Activated CD4-positive, CD25-positive, alpha-beta regulatory T cell treated with anti-CD3 and anti-CD28 coated beads, Interleukin-2, amount 50 U/mL, for 16 hours (primary cell): Measurements from ENCODE around the gene PTPRC.

Experiments
- DNase-seq: peaks from one replicate; pipeline ENCODE4 v3.0.0-alpha.2; 2020; ENCODE audit warnings: low read depth, low spot score

Gene PTPRC

DNA sequence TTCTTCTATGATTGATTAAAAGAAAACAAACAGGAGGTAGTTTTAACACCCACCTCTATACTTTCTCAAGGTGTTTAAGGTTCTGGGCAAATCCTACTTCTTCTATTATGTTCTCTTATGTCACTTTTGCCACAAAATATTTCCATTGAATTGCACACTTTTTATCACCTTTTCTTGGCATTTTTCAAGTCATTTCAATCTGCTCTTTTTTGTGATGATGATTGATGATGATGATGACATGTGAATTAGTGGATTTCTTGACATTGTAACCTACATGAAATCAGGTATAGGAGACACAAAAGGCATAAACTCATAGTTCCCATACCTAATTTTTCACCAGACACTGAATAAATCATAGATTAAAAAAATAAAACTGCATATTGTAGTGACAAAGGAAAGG is 4.1 kb downstream of the PTPRC start:
- no peak for DNase-seq

DNA sequence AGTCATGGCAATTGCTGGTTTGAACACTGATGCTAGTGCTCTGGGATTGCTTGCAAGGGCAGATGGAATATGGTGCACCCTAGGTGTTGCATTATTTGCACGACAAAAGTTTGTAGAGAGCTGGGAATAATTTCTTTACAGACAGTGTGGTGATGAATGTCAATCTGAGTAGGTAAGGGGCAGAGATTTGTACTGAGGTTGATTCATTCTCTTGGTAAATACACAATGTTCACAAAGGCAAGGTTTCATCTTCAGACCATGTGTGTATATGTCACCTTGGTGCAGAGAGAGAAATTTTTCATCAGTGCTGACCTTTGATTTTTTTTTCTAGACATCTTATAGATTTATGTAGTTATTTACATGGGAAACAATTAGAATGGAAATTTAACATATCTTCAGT is 5.0 kb downstream of the PTPRC start:
- DNase-seq: no peak

DNA sequence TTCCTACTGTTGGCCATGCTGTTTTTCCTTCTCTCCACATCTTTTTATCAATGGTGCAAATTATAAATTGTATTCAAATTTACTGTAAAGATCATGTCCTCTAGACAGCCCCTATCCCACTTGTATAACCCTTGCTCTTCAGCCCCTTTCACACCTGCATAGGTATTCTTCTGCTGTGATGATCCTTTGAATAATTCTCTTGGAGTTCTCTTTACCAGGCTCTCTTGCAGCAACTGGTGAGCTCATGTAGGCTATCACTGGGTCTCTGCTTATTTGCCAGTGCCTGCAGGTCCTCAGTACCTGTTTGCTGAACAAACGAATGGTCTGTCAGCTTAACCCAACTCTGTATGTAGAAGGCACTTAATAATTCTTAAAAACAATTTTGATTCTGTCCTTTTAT is 8.2 kb downstream of the PTPRC start:
- DNase-seq: no peak

DNA sequence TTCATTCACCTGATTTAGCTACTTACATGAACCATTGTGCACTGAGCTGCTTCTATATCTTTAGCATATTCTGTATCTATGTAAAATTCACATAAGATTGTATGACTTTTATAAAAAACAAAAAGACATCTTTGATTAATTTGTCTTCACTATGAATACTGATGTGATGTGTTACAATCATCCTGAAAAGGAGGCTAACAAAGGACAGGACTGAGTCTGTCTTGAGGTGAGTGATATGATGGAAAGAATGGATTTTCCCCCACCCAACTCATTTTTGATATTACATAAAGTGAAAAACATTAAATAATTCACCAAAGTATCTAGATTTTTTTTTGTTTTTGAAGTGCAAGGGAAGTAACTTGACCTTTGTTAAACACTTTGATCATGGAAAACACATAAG is 9.8 kb downstream of the PTPRC start:
- no peak for DNase-seq

DNA sequence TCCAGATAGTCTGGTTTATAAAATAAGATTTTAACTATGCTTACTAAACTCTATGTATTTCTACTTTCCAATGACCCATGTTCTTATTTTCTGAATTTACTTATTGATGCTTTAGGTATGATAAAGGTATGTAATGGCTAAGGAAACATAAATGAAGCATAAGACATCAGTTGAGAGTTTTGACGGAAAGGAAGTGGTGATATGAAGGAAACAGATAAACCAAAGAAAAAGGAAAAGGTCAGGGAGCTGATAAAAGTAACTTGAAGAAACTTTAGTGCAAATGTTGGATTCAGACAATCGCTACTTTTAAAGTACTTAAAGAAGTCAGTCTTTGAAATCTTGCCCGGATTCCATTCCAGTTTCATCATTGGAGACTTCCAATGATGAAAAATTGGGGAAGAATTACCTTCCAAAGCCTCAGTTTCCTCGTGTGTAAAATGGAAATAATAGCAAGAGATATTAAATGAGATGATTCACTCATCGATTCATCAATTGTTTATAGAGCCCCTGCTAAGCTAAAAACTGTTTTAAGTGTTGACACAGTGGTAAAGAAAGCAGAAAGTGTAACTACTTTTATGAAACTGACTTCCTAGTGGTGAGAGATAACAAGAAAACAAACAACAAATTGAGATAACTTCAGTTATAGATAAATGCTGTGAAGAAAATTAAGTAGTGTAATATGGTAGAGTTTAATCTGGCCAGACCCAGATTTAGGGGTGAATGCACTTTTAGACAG is 10.6 kb downstream of the PTPRC start:
- DNase-seq: no peak

DNA sequence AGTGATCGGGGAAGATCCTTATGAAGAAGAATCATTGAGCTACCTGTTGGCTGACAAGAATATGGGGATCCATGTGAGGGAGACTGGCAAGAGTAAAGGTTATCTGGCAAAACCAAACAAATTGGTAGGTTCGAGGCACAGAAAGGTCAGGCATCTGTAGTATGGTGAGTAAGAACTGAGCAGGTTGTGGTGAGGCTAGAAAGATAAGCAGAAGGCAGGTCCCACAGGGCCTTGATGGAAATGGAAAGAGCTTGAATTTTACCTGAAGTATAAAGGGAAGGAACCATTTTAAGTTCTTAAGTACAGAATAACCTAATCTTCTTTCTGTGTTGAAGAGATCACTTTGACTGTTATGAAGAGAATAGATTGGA is 11.1 kb downstream of the PTPRC start:
- DNase-seq: no peak

DNA sequence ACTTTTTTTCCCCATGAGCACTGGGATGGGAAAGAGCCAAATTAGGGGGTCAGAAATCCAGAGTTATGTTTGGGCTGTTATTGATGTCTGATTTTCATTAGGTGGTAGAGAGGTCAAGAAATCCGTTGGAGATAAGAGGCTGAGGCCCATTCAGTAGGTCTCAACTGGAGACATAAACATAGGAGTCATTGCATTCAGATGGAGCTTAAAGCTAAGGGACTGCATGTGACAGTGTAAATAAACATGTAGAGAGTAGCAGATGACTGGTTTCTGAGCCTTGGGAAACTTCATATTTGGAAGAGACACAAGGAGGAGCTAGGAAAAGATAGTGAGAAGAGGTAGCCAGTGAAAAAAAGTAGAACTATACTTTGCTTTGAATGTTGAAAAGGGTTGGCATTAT is 11.7 kb downstream of the PTPRC start:
- DNase-seq: no peak

DNA sequence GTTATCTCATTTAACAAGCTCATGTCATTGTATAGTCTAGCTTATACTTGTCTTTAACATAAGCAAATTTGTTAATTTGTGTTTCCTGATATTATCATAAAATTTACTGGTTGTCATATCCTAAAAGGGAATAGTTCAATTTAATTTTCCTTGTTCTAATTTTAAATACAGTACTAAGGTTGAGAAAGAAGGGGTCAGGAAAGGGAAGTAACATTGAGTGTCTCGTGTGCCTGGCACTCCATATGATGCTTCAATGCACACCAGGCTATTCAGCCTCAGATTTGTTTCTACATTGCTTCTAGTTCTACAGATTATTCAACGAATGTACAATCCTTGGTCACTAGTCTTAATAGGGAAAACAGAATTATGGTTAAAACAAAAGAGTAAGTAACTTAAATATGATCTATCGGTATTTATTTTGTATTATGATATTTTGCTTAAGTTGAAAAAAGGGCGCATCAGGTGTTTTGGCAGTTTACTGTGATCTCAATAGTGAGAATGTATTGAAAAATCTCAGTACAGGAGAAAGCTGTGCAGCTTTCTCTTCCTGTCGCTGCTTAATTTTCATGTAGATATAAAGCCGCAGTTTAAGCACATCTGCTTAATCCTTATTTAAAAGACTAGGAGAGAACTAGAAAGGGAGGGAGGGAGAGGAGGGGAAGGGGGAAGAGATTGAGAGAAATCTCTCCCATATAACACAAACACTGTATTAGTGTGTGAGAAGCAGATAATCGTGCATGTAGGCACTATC is 13.0 kb downstream of the PTPRC start:
- DNase-seq: no peak

DNA sequence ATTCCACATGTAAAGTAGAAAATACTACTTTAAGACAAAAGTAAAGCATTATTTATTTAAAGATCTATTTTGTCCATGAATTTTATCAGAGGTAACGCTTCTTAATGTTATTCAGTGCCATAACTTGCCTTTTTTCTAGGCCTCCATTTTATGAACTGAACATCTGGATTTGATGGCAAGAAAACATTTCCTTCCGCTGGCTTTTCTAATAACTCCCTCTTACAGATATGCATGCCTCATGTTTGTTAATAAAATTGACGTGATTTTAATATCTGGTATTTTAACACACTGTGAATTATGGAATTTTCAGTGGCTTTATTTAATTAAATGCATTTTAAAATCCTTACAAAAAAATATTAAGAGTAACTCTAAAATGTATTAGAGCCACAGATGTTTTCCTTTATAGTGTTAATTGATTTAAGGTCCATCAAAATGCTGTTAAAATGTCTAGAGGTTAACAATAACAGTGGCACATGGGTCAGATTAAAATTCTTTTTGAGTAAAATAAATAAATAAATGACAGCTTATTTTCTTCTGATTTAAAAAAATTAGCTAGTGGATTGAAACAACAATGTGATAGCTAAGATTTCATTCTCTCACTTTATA is 15.1 kb downstream of the PTPRC start:
- no peak for DNase-seq

DNA sequence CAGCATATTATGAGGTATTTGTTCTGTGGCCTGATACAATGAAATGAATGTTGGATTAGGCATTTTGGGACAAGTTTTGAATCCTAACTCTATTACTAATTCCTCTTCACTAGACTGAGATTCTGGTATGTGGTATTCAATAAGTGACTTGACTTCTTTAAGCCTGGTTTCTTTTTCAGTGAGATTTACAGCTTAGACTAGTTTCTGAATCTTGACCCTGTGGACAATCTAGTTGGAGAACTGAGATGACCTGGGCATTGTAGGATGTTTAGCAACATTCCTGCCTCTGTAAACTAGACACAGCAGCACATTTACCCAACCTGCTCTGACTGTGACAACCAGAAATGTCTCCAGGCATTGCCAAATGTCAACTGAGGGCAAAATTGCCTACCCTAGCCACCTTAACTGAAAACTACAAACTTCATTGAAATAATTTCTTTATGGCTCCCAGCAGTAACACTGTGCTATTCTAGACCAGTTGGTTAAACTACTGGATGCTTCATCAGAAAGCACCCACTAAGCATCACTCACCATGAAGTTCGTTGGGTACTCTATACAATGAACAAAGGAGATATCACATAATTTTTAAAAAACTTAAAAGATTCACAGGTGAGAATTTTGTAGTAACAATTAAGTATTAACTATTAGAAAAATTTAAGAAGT is 16.8 kb downstream of the PTPRC start:
- no peak for DNase-seq

DNA sequence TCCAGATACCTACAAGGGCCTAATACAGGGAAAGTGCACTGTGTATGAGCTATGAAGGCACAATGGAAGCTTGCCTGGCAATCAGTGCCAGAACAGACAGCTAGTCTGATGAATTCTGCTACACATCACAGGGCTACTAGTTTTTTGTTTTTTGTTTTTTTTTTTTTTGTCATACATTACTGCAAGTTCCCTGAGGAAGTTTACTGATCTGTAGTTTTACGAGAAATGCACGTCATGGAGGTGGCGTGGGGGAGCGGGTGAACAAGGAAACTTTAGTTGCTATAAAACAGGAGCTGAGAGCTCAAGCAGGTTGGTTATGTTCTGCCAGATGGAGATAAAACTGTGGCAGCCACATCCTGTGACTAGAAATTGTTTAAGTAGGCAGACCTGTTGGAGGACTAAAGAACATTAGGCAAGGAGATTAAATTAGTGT is 17.7 kb downstream of the PTPRC start:
- no peak for DNase-seq

DNA sequence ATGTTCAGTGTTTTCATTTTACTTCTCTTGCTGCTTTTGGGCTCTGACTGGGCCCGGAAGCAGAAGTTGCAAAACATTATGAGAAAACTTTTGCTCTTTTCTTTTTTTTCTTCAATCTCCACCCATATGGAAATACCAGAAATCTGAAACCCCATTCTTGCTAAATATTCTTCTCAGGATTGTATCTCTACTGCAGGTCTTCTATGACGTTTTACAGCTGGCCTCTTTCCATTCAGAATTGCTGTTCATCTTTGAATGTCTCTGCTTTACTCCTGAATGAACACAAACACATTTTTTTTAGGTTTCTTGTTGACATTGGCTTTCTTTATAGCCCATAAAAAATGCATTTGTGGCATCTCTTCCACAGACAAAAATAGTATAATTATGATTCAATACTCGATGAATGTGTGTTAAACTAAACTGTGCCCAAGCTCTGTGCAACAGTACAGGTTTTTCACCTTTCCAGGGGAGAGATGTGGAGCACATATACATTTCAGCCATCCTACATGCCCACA is 18.8 kb downstream of the PTPRC start:
- DNase-seq: no peak

DNA sequence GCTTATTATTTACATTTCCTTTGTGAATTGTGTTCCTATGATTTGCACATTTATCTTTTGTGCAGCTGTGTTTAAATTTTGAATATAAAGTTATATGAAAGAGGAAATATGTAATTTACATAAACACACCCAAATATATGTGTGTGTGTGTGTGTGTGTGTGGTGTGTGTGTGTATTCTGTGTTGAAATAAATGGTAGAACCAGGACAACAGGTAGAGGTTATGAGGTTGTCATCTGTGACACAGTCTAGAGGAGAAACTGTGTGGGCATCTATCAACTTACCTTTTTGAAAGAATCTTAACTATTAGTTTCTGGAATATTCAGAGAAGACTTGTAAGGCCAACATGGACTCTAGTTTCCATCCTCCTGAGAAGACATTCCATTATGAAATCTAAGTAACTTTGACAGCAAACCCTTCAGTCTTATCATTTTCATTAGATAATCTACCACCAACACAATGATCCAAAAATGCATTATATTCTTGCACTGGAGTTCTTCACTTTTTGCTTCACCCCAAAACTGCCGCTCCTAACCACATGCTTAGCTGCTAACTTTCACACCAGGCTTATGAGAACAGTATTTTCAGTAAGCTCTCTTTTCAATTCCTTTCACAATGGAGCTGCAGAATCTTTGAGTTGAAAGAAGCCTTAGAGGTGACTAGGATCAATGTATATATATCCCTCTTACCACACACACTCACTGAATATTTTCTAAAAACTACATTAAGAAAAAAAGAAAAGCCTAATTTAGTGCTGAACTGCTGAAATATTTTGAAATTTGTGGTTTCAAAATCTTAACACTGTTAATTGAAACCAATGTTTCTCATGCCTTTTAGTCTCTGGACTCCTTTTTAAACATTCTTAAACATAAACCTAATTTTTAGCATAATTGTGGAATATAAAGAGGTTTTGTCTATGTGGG is 21.8 kb downstream of the PTPRC start:
- no peak for DNase-seq

DNA sequence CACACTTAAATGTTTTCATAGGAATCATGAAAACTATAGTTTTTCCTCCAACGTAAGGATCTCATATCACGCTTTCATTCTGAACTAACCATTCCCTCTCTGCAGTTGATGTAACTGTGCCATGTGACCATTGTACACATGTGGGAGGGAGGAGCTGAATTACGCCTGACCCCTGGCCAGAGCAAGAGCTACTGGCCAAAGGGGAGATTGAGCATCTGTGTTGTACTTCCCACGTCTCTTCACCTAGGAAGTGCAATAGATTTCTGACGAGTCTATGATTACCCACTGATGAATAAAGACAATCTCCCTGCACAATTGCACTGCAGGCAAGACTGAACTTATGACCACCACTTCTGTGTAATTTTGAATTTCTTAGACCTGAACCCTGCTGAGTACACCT is 24.0 kb downstream of the PTPRC start:
- no peak for DNase-seq

DNA sequence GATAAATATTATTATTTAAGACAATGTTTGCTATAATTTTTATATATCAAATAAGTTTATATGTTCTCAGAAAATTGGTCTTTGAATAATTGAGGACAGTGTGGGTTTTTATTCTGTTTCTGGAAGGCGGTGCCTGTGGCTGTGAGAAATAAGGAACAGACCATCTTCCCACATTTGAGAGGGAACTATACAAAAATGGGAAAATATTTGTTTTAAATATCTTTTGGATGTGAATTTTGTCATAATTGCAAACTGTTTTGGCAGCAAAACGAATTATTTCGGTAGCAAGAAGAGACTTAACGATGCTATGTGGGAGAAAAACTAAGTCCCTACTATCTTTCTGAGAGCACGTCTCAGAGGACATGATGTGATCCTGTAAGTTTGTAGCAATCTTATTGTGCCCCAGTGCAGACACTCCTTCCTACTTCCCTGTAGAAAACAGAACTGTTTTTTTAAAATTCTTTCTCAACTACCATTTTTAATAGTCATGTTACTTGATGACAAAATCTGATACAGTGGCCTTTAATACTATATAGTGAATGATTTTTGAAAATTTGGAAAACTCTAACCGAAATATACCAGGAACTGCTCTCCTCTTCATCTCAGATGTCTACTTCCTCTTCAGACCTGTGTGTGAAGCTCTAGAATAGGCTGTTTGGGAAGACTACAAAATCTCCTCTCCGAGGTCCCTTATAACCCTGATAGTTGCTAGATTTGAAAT is 25.4 kb downstream of the PTPRC start:
- DNase-seq: no peak

DNA sequence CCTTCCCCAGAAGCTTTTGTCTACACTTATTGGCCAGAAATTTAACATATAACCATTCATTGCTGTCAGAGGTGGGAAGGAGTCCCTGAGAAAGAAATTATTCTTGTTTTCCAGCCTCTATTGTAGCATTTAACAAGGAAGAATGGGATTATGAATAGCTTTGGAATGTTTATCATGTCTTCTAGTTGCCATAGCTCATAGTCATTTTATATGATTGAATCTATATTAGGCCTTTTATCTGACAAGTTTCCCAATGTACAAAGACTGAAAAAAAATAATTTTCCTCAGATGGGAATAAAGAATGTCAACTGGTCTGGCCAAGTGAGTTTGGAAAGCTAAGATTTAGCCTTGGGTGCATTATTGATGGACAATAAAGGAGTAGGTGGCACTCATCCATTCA is 28.3 kb downstream of the PTPRC start:
- DNase-seq: no peak

DNA sequence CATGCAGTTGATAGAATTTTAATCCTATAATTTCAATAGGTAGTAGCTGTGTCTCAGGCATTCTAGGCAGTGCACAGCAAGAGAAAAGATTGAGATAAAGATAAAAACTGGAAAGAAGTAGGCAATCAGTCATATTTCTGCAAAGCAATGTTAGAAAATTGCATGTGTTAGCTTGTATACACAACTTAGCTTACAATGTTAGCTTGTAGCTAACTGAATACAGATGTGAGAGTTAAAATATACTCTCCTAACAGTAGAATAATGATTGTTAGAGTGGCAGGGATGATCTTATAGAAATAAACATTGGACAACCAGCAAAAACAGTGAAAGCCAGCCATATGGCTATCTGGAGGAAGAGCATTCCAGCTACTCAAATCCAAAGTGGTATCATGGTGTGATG is 29.0 kb downstream of the PTPRC start:
- DNase-seq: no peak

DNA sequence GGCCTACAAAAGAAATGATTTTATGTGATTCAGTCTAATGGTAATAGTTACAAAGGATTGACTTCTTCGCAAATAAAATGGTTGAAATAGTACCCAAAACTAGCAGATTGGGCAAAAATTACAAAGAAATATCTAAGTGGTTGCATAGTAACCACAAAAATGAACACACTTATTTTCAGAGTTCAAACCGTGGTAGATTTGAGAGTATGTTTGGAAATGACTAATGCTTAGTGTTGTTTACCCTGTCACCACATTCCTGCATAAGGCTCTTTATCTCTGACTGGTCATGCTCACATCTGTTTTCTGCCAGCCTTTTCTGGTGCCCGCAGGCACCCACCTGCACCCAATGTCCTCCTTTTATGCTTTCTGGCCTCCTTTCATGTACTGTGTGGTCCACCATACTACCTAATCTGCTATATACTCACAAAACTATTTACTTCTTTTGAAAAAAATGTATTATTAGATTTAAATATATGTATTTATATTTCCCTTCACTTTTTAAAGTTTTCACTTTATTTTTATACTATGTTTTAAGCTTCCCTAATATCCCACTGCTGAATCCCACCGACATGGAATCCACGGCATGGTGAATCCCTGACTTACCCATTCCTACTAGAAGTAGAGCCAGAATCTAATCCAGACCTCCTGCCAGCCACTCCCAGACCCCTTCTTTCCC is 30.3 kb downstream of the PTPRC start:
- DNase-seq: no peak

DNA sequence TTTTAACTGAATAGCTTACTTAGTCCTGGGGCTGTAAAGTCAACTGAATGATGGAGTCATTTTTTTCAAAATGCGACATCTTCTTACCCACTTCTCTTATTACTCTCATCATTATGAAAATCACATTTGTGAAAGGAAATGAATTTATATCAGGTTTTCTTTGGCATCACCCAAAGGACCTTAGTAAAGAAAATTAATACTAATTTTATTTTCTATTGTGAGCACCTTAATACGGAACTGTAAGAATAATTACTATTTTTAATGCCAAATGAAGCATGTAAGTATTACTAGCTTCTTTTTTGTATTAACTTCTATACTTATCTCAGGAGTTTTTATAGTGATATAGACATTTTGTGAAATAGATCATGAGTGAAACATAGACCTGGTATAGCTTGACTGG is 30.9 kb downstream of the PTPRC start:
- DNase-seq: no peak

DNA sequence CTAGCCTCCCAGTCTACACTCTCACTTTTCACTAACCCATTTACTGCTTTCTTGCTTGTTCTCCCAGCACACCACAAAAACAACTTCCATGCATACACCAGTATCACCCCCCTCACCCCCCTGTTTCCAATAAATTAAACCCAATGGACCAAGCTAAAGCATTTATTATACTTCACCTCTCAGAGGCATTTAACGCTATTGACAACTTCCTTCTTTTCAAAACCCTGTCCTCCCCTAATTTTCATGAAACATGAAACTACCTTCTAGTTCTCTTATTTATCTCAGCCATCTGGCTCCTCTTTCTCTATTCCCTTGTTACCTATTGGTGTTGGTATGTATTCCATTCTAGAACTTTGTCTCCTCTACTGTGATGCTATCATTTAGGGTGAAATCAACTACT is 32.3 kb downstream of the PTPRC start:
- no peak for DNase-seq
